NCI-H345 treated with DMSO at 0.1 percent for 48 hours (cell line): ENCODE results near the gene HOGA1.
"Not testable (repeated sequence)": the region's sequence is repeated elsewhere in the genome, so short reads cannot be mapped to it uniquely, and the experiment has no call there.

ENCODE experiments used
- DNase-seq: peaks from one replicate; lab custom pipeline; 2025; ENCODE audit not compliant: unreplicated experiment; lab: John Stamatoyannopoulos, UW

Gene HOGA1

GRCh38 chr10:97644936-97645335, 60.7 kb downstream of the HOGA1 start:
- no peak for DNase-seq

DNA sequence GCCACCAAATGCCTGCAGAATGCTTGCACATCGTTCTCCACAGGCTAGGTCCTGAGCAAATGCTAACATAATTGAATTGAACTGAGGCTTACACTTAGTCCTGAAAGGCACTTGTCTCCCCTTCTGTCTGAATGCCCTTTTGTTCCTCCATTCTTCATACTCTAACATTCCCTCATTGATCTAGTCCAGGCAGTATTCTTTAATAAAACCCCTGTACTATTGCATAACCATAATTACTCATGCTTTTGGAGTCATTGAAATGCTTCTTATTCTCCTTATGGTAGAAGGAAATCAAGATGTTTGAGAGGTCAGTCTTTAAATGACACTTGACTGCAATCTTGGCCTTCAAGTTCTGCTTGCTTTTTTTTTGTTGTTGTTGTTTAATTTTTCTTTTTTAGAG, 63.4 kb downstream of the HOGA1 start:
- no peak for DNase-seq

DNA sequence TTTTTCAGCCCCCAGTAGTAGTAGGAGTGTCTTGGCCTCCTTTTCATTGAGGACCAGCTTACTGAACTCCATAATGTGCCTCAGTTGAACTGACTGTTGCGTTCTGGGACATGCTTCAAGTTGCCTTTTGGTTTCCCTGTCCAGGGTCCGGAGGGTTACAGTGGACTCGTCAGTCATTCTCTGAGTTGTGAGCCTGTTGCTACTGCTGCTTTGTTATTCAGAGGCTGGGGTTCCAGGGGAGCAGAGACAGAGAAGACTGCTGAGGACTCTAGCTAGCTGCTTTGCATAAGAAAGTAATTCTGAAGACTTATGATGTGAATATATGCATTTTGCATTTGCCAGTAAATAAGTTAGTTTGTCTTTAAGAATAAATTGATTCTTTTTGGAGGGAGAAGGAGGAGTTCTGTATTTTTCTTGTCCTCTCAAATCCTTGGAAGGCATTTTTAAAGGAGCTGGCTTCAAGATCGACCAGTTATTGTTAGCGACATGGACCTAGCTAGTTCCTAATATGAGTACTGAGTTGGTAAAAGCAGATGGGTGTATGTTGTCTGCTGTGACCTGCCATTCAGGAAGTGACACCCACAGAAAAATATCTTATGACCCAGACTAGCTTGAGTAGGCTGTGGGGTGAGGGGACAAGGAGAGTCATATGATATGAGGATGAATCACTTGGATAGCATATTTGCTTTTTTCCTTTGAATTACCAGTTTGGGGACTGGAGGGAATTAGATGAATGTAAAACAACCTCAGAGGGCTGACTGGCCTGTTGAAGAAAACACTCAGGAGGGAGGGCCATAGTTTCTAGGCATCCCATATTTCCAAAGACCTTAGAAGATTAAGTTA, 64.6 kb downstream of the HOGA1 start:
- no peak for DNase-seq

DNA sequence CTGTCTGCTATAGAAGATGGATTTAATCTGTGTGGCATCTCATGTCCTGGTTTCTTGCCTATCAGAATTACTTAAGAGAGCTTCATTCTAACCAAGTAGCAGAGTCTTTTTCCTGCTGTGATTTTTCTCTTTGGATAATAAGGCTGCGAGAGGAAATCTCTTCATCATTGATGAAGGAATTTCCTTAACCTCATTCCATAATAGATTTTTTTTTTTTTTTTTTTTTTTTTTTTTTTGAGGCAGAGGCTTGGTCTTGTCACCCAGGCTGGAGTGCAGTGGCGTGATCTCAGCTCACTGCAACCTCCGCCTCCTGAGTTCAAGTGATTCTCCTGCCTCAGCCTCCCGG, 65.2 kb downstream of the HOGA1 start:
- DNase-seq = not testable (repeated sequence)

DNA sequence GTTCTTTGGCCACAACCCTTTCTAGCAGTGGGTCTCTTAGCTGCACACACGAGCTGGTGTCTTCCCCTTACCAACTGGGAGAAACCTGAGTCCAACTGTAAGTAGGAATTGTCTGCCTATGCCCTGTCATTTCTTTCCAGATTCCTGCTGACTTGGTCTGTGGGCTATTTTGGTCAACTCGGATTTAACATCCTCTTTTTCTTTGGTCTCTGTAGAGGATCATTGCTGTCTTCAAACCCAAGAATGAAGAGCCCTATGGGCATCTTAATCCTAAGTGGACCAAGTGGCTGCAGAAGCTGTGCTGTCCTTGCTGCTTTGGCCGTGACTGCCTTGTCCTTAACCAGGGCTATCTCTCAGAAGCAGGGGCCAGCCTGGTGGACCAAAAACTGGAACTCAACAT, 66.5 kb downstream of the HOGA1 start:
- DNase-seq = no peak

DNA sequence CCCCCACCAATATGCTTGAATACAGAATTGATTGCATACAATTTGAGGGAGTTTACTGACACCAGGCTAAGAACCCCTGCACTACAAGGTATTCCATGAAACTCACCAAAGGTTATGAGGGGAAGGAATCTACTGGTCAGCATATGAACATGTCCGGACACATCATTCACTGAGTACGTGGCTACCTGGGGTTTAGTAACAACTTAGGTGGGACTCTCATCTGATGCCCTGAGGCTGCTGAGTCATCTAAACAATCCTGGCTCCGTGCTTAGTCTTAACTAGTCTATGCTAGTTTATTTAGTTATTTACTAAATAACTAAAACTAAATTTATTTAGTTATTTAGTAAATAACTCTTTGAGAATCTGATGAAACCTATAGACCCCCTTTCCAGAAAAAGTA, 67.6 kb downstream of the HOGA1 start:
- no peak for DNase-seq

GRCh38 chr10:97656777-97657176, 72.6 kb downstream of the HOGA1 start:
- no peak for DNase-seq

GRCh38 chr10:97659589-97659988, 75.4 kb downstream of the HOGA1 start:
- no peak for DNase-seq
